Stimulated activated CD8-positive, alpha-beta memory T cell treated with anti-CD3 and anti-CD28 coated beads, Interleukin-15, amount 100 ng/mL, for 24 hours (primary cell): ENCODE results near the gene LIPT2.

Source experiments
- DNase-seq: peaks from one replicate; pipeline ENCODE4 v3.0.0-alpha.2; 2020; ENCODE audit warnings: low read depth

The LIPT2 gene

DNA sequence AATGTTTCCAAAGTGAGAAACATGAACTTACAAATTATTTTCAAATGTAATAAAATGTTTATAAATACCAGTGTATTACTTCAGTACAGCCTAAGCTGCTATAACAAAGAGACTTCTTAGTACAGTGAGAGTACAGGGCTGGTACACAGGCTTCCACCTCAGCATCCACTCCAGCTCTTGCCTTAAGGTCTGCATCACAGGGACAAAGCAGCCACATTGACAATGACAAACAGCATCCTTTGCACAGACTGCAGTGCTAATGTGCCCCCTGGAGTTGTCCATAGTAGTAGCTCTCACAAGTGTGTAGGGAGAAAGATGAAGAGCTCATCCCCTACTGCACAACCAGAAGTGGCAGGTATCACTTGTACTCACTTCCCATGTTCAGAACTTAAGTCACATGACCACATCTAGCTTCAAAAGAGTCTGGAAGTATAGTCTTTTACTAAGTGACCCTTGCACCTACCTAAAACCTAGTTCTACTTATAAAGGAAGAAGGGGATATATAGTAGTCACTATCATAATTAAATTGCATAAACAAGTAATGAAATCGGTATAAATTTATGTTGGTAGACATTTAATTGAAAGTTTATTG lies 10.7 kb upstream of the LIPT2 start:
- no peak for DNase-seq

DNA sequence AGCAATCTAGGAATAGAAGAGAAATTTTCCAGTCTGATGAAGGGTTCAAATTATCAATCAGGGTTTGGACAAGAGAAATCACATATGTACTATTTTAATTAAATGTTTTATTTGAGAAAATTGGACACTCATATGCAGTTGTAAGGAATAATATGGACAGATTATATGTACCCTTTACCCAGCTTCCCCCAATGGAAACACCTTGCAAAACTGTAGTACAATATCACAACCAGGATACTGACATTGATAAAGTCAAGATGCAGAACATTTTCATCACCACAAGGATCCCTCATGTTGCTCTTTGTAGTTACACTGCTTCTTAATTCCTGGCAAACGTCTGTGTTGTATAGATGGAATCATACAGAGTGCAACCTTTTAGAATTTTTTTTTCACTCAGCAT lies 1.4 kb upstream of the LIPT2 start:
- no peak for DNase-seq

DNA sequence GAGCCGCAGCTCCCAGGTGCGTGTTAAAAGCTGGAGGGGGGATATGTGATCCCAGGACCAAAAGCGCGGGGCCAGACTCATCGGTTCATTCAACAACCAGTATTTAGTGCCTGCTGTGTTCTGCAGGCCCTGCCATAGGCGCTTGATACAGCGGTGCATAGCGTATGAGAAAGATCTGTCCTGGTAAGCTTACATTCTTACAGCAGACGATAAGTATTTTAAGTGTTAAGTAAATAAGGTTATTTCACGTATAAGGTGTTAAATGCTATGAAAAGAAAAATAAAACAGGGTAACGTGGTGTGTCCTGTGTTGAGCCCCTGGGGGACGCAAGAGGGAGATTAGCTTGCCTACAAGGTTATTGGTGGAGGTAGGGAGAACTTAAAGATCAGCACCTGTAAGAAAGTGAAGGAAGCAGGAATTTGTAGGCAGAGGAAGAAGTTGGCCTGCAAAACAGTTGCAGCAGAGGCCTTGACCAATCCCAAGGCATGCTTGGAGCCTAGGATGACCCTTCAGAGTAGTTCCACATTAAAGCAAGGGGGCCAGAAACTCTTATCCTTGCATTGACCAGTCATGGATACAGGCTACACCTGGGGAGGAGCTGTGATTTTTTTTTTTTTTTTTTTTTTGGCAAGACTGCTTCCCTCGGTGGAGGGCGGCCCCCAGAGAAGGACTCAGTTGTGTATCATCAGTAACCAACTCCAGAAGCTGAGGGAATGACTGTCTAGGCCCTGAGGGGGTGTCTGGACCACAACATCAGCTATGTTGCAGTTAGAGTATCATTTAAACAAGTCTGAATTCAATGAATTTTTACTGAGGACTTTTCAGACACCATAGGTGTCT lies 487 bp upstream of the LIPT2 start:
- no peak for DNase-seq

DNA sequence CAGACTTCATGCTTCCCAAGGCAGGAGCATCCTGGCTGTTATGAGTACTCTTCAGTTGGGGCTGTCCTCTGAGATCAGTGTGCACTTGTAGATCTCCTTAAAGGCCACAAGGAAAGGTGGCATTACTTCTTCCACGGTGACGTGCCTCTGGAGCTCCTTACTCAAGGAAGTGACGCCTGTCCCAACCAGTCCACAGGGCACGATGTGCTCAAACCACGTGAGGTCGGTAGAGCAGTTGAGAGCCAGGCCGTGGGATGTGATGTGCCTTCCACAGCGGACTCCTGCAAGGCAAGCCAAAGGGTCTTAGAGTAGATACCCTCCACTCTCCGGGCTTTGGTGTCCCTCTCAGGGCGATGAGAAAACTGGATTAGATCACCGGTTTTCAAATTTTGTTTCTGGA lies 1.4 kb downstream of the LIPT2 start:
- no peak for DNase-seq

DNA sequence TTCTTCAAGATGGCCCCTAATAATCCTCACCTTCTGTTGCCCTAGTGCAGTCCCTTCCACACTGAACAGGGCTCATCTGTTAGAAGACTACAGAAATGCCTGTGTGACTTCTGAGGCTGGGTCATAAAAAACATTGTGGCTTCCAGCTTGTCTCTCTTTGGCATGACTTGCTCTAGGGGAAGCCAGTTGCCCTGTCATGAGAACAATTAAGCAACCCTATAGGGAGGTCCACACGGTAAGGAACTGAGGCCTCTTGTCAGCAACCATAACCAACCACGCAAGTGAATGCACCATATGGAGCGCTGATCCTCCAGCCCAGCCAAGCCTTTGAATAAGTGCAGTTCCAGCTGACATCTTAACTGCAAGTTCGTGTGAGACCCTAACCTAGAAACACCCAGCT lies 2.6 kb downstream of the LIPT2 start:
- DNase-seq = no peak

DNA sequence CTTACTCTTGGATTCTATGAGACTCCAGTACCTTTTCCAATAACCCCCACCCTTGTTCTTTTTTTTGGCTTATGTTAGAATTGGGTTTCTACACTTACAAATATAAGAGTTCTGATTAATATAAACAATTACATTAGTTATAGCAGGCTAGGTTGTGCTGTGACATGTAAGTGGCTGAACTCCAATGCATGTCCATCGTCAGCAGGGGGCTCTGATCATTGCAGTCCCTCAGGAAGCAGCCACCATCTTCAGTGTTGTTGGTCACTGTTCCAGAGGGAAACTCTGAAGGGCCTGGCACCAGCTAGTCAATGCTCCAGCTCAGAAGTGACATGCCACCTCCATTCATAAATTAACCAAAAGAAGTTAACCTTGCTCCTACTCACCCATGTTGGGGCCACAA lies 5.6 kb downstream of the LIPT2 start:
- no peak for DNase-seq

DNA sequence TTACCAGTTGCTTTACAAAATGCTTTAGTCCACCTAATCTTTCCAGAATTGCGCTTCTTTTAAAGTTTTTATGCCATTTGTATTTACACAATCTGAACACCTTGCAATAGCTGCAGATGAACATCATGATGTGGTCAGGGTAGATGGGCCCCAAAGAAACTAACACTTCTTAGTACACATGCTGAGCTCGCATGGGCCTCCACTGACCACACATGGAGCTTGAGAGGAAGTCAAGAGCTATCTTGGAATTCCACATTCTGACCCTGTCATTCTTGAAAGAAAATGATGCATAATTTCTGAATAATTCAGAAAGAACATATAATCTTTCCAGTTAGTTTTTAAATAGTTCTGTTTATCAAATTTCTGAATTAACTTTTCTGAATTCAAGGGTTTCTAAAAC lies 7.7 kb downstream of the LIPT2 start:
- DNase-seq = no peak

DNA sequence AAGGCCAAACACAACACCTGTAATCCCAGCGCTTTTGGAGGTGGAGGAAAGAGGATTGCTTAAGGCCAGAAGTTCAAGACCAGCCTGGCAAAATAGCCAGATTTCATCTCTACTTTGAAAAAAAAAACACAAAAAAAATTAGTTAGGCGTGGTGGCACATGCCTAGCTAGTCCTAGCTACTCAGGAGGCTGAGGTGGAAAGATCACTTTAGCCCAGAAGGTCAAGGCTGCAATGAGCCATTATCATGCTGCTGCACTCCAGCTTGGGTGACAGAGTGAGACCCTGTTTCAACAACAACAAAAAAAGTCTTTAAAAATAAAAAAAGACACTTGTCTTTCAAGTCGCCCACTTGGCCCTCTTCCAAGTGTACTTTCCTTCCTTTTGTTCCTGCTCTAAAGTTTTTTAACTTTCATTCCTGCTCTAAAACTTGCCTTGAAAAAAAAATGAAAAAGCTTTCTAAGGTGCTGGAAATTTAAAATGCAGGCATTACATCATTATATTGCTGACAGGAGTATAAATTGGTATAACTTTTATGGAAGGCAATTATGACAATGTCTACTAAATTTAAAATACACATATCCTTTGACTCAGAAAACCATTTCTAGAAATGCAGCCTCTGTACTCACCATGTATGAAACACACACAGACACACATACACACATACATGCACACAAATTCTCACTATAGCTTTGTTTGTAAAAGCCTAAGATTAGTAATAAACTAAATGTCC lies 12.7 kb downstream of the LIPT2 start:
- no peak for DNase-seq

DNA sequence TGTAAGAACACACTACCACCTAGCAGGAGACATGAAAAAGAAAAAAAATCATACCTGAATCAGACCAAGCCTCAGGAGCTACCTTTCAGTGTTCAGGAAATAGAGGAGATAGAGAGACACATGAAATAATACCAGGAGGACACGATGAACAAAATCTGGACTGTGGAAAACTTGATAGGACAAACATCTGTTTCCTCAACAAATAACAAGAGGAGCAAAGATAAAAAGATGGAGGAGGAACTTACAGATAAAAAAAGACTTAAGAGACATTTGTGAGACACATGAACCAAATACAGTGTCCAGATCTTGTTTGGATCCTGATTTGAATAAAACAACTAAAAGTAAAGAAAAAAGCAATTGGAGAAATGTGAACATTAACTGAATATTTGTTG lies 13.8 kb downstream of the LIPT2 start:
- no peak for DNase-seq

DNA sequence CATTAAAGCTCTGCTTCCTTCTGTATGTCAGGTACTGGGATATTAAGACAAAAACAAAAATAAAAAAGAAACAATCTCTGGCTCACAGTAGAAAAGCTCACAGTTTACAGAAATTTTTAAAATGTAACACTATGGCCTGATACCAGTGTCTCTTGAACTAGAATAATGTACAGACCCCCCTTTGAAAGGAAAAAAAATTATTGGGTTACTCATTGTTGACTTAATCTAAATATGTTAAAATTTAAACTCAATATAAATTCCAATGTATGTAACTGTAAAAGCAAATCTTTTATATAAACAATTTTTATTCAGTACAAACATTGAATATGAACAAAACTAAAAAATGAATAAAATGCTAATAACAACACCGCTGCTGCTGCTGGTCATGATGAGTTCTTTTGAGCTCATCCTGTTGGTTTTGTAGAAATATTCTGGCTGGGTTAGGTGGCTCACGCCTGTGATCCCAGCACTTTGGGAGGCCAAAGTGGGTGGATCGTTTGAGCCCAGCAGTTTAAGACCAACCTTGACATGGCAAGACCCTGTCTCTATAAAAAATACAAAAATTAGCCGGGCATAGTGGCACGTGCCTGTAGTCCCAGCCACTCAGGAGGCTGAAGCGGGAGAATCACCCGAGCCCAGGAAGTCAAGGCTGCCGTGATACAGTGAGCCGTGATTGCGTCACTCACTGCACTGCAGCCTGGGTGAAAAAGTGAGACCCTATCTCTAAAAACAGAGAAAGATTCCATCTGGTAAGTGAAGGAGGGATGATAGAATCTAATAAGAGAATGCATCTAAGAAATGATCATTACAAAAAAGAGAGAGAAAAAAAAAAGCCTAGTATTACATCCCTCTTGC lies 14.4 kb downstream of the LIPT2 start:
- no peak for DNase-seq

DNA sequence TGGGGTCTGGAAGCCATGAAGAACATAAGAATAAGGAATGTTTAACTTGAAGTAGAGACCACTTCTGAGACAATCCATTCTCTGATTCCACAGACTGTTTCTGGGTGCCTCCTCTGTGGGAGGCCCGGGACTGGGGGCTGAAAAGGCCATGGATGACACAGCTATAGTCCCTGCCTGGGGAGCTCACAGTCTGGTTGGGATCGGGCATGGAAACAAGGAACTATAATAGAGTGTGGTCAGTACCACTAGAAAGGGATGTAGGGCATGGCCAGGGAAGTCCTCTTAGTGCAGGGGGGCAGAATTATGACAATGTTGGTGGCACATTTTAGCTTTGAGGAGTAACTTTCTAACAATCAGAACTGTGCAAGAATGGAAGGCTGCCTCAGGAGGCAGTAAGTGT lies 17.0 kb downstream of the LIPT2 start:
- DNase-seq = no peak

DNA sequence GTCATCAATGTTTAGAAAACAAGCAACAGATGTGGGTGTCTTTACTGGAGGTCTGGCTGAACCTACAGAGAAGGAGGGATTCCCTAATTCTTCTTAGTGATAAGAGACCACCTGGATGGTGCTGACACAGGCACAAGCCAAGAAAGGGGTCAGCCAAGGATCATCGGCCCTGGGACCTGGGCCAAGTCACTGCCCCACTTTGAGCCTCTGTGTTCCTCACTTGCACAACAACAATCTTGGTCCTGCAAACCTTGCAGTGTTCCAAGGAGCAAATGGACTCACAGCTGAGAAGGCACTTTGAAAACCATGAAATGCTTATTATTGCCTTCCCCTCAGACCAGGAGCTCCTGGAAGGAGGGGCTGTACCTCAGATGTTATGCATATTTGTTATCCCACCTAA lies 19.2 kb downstream of the LIPT2 start:
- no peak for DNase-seq

DNA sequence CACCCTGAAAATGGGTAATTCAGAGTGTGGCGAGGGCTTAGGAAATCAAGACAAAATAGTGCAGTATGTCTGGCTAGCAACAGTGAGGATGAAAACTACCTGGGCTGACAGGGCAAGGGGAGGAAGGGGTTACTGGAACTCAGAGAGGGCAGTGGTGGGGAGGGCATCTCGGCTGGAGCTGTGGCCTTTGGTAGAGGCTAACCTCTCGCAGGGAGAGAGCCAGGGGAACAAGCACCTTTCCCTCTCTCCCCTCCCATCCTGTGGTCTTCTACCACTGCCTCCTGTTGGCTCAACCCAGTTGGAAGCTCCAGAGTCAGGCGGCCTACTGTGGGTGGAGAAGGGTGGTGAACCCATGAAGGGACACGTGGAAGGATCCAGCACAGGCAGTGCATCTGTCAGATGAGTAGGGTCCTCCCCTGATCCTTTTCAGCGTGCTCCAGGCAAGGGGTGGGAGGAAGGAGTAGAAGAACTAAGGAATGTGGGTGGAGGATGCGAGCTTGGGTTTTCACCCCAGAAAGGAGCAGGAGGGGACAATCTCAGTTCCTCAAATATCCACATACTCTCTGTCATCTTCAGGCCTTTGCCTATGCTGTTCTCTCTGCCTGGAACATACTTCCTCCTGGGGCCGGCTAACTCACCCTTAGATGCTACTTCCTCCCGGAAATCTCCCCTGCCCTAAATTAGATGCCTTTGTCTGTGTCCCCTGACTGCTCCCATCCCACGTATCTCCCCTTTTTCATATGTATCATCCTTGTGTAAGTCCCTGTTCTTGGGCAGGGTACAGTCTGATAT lies 19.9 kb downstream of the LIPT2 start:
- DNase-seq = no peak

DNA sequence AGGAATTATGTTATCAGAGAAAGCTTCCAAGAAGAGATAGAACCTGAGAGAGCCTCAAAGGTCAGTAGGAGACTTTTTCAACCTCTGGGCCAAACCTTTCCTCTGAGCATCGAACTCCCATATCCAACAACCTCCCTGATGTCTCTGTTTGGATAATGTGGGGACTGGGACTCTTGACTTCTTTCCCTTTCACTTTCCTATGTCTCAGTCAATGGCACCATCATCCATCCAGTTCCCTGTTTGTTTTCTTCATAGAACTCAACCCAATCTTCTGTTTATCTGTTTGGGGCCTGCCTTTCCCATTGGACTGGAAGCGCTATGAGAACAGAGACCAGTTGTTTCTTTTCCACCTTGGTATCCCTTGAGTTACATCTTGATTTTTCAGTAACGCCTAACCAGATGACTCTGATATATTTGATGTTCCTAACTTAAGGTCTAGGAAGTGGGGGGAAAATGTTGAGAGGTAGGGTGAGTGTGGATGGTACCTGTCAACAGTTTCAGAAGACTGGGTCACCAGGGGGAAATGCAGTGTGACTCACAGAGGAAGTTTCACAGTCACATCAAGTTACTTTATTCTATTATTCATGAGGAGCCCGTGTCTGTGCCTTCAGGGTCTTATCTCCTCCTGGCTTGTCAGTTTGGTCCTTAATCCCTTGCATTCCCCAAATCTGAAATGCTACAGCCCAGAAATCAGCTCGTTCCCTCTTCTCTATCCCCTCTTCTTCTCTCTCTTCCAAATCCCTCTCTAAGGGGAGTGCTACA lies 21.7 kb downstream of the LIPT2 start:
- DNase-seq = no peak

DNA sequence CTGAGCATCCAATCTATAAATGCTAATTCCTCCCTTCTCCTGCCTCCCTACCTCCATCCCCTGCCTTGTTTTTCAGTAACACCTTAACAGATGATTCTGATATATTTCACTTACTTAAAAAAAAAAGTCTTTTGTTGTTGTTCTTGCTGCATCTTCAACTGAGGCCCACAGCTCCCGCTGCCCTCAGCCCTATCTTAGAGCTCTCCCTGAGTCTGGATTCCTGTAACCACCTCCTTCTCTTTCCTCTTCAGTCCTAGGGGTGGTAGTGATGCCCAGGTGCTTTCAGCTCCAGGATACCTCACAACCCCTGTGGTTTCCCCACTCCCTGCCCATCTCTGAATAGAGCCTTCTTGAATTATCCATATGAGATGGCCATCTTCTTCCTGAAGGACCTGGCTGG lies 22.5 kb downstream of the LIPT2 start:
- no peak for DNase-seq

DNA sequence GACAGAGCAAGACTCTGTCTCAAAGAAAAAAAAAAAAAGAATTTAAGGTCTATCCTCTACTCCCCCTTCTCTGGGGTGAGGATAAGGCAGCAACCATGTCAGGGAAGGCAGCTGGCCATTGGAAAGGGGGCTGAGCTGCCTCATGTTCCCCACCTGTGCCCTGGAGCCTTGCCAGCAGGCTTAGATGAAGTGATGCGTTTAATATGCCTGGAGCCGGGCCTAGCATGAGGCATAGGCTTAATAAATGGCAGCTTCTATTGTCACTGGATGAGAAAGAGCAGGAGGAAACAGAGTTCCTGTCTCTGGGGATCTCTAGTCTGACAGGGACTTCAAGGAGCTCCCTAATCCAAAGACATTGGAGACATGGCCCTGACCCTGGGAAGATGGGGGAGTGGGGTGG lies 23.0 kb downstream of the LIPT2 start:
- DNase-seq = no peak

DNA sequence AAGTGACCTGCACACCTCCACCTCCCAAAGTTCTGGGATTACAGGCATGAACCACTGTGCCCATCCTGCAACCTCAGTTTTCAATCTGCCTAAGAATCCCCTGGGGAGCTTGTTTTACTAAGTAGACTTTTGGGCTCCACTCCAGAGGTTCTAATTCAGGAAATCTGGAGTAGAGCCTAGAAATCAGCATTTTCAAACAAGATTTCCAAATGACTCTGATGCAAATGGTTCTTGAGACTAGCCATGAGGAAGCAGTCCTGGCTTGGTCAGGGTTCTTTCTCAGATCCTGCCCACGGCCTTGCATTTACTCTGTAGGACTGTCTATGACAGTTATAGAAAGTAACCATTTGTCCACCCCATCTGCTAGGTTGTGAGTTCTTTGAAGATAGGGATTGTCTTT lies 24.6 kb downstream of the LIPT2 start:
- no peak for DNase-seq

DNA sequence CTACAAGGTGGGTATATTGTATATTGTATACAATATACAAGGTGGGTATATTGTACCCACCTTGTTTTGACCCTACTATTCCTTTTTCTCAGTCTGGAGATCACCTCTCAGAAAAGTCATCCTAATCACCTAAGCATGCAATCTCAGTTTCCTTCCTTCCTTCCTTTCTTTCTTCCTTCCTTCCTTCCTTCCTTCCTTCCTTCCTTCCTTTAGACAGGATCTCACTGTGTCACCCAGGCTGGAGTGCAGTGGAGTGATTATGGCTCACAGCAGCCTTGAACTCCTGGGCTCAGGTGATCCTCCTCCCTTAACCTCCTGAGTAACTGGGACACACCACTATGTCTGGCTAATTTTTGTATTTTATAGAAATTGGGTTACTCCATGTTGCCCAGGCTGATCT lies 25.0 kb downstream of the LIPT2 start:
- no peak for DNase-seq

DNA sequence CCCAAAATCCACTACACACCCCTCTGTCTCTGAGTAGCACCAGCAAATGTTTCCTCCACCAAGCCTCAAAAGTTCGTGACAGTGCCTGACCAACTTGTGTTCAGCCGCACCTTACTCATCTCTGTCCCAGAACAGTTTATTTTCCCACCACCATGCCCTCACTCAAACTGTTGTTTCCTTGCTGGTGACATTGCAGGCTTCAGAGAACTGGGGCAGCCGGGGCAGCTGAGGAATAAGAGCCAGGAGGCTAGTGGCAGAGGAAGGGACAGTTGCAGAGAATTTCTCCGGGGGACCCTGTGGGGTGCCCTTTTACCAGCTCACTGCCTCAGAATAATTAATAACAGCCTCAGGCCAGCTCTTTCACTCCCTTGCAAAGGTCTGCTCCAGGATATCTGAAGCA lies 25.5 kb downstream of the LIPT2 start:
- no peak for DNase-seq

DNA sequence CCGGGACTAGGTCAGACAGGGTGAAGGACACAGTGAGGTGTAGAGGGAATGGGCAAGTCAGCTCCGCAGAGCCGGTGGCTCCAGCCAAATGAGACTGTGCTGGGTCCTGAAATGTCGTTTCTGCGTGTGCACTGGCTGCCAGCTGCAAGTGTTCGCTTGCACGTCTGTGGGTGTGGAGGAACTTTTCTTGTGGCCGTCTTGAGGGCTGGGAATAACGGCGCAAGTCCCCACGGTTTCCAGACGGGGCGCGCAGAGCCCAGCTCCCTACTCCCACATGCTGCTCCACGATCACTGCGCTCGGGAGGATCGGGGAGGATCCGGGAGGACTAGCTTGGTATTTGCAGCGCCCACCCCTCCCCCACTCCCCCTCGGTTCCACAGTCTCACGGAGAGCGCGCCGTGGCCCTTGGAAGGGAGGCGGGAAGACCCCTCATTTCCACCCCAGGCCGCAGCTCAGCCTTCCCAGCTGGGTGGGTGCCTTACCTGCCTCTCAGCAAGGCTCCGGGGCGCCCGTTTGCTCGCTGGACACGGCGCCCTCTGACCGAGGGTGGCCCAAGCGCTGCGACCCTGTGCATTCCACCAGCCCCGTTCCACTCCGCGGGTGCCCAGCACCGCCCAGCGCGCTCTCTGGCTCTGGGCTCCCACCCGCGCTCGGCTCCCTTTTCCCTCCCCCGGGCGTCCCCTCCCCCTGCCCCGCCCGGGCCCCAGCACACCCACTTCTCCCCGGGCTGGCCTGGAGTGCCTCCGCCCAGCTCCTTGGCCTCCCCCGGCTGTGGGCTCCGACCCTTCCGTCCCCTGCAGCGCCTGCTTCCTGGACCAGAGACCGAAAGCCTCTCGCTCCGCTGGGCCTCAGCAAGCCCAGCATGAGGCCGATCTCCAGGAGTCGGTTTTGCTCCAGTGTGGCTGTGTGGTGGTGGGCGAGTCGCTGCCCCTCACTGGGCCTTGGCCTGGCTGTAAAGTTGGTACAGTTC lies 26.3 kb downstream of the LIPT2 start, which contains the start of gene KCNE3:
KCNE3 (minus strand) TSS at position 634 of the 970 bp plus-strand sequence. CDS start 9,986 bp downstream, outside the sequence.
- no peak for DNase-seq
